WI38 (cell line): ENCODE data around the gene SLC3A2.

Source experiments
- H3K4me3 ChIP-seq: 2 replicates; pipeline ENCODE4 v1.5.1; 2011; ENCODE audit warnings: low read depth, mild to moderate bottlenecking, control low read depth, low read length
- CTCF ChIP-seq: IDR thresholded peaks from 2 replicates; pipeline ENCODE4 v1.5.1; 2012; ENCODE audit warnings: low read depth, mild to moderate bottlenecking, control low read depth, low read length

Gene SLC3A2

GRCh38 chr11:62847767-62848314, 32.9 kb upstream of the SLC3A2 start:
- H3K4me3 ChIP-seq: no peak overlapping the region
- no peak for TF ChIP-seq CTCF

GRCh38 chr11:62850911-62851806, 29.5 kb upstream of the SLC3A2 start:
- no peak overlapping the region for H3K4me3 ChIP-seq

GRCh38 chr11:62851807-62852522, 28.7 kb upstream of the SLC3A2 start:
- H3K4me3 ChIP-seq: no peak overlapping the region
- no peak for TF ChIP-seq CTCF

More at GRCh38 chr11:62850911-62851806, 29.5 kb upstream of the SLC3A2 start:
- TF ChIP-seq CTCF: no peak

- no peak for TF ChIP-seq CTCF
- H3K4me3 ChIP-seq: no peak overlapping the region
Observed at GRCh38 chr11:62852523-62853188, 28.0 kb upstream of the SLC3A2 start.

- no peak for TF ChIP-seq CTCF
Observed at GRCh38 chr11:62853279-62853965, 27.3 kb upstream of the SLC3A2 start.

GRCh38 chr11:62854013-62854824, 26.5 kb upstream of the SLC3A2 start:
- H3K4me3 ChIP-seq: peak overlapping the region; percentile 70
- TF ChIP-seq CTCF: no peak

More at GRCh38 chr11:62853279-62853965, 27.3 kb upstream of the SLC3A2 start:
- H3K4me3 ChIP-seq: peak overlapping the region; percentile 70
